AG09319 (cell line): Measurements from ENCODE around the gene LRRC2.
"Not testable (repeated sequence)": the region's sequence is repeated elsewhere in the genome, so short reads cannot be mapped to it uniquely, and the experiment has no call there.

Source experiments
- DNase-seq: peaks from one replicate; pipeline ENCODE4 v3.0.0-alpha.2; 2010; ENCODE audit warnings: low read depth; ENCODE audit errors: extremely low read depth
- CTCF ChIP-seq: IDR thresholded peaks from 2 replicates; pipeline ENCODE4 v1.5.1; 2011; ENCODE audit warnings: low read depth, mild to moderate bottlenecking, inconsistent platforms, low read length, moderate library complexity

Gene LRRC2

GRCh38 chr3:46542344-46542743 is 23.8 kb downstream of the LRRC2 start:
- no peak for TF ChIP-seq CTCF
- no peak for DNase-seq

- no peak for TF ChIP-seq CTCF
- no peak for DNase-seq
Measured at GRCh38 chr3:46541835-46542234, 24.3 kb downstream of the LRRC2 start.

GRCh38 chr3:46540550-46540949 is 25.6 kb downstream of the LRRC2 start:
- no peak for DNase-seq

GRCh38 chr3:46539443-46540005 is 26.6 kb downstream of the LRRC2 start:
- no peak for TF ChIP-seq CTCF
- no peak for DNase-seq

More at GRCh38 chr3:46540550-46540949, 25.6 kb downstream of the LRRC2 start:
- TF ChIP-seq CTCF, result no peak

DNA sequence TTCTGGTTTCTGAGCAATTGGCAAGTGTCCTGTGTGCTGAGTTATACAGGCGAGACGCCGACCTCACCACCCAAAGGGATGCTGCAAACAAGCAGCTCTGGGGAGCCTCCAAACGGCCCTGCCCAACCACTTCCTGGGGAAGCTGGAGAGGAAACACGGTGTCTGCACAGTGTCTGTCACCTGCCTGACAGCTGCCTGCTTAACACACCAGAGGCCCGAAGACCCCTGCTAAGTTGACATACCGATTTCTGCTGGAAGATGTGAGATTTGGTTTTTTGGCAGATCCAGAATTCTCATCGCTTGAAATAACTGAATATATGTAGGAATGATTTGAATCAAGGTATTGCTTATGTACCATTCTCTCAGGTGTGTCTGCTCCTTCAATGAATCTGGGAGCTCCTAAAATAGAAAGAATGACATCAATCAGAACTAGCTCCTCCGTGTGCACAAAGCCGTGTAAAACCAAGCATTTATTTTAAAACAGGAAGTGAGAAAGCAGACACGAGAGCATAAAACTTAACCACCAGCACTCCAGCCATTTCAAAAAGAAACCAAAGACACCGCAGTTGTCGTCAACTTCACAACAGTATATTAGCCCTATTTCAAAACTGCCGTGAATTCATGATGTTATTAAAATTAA is 27.2 kb downstream of the LRRC2 start:
- no peak for DNase-seq
- TF ChIP-seq CTCF, result no peak

DNA sequence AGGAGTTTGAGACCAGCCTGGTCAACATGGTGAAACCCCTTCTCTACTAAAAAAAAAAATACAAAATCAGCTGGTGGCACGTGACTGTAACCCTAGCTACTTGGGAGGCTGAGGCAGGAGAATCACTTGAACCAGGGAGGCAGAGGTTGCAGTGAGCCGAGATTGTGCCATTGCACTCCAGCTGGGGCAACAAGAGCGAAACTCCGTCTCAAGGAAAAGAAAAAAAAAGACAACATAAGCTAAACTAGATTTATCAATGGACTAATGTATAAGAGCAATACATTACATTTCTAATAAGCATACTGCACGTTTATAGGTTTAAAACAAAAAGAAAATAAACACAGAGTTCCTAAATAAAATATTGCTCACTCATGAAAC is 27.7 kb downstream of the LRRC2 start:
- not testable (repeated sequence) for DNase-seq

GRCh38 chr3:46537779-46538178 is 28.3 kb downstream of the LRRC2 start:
- no peak for TF ChIP-seq CTCF
- DNase-seq, result no peak

GRCh38 chr3:46537316-46537715 is 28.8 kb downstream of the LRRC2 start:
- no peak for DNase-seq
- TF ChIP-seq CTCF, result no peak
